ENCODE data around the gene CNTN5. TPM values are rescaled to one million over a fixed set of nuclear protein-coding genes. Genes with fewer than 3 reads are reported as not detected.

Gene CNTN5
- polyA plus RNA-seq, 1 of the 3 experiments (the other 2 are of a cell fraction) = not detected

GRCh38 chr11:99565333-99565732 lies 544.6 kb downstream of the CNTN5 start (continued):
- TF ChIP-seq SIN3A (IDR thresholded peaks at IDR 0.05; ENCODE audit: borderline replicate concordance, low read depth, low read length) (no peak), RFX5 (IDR thresholded peaks at IDR 0.05; ENCODE audit: low read length) (no peak), FOSL2 (IDR thresholded peaks at IDR 0.05; ENCODE audit: borderline replicate concordance, low read depth) (no peak), NFIC (IDR thresholded peaks at IDR 0.05; ENCODE audit: borderline replicate concordance) (no peak), USF1 (IDR thresholded peaks at IDR 0.05; ENCODE audit: borderline replicate concordance, low read depth) (no peak), FOXJ3 (CRISPR knock-in tag; IDR thresholded peaks at IDR 0.05) (no peak)

GRCh38 chr11:99567334-99567956 lies 546.7 kb downstream of the CNTN5 start:
- no peak overlapping the region for H3K27ac ChIP-seq (ENCODE audit: low read depth in 2 of 2, low read length in 1 of 2)
- H3K9me3 ChIP-seq = no peaks in the 10 kb centered on the region
- H3K36me3 ChIP-seq (replicated peaks in 1 of 2; ENCODE audit: control insufficient read depth in 1 of 2, insufficient read depth in 2 of 2, low read length in 1 of 2) = no peaks in the 10 kb centered on the region
- no peak for DNase-seq
- no peak overlapping the region for H3K4me2 ChIP-seq
- H3K4me3 ChIP-seq (ENCODE audit: low read depth in 2 of 2, low read length in 1 of 2) = no peak overlapping the region
- no peaks in the 10 kb centered on the region for H3F3A ChIP-seq (replicated peaks; ENCODE audit: insufficient read depth)
- H4K20me1 ChIP-seq (ENCODE audit: insufficient read depth) = no peaks in the 10 kb centered on the region
- POLR2A ChIA-PET = no interaction called here
- no peak overlapping the region for H3K9ac ChIP-seq
- H3K27me3 ChIP-seq (ENCODE audit: insufficient read depth) = no peaks in the 10 kb centered on the region
- H2AFZ ChIP-seq (ENCODE audit: low read depth) = no peak overlapping the region
- 9% methylated on average over 4 of the region's 4 CpGs for WGBS (ENCODE audit: low lambda C conversion rate)
- H3K4me1 ChIP-seq (ENCODE audit: control insufficient read depth in 1 of 2, insufficient read depth in 2 of 2, low read depth in 1 of 2, low read length in 1 of 2) = no peaks in the 10 kb centered on the region
- no peaks in the 10 kb centered on the region for H3K79me2 ChIP-seq (ENCODE audit: insufficient read depth)
- CTCF ChIA-PET = no interaction called here
- TF ChIP-seq EZH2phosphoT487 (IDR thresholded peaks at IDR 0.05; ENCODE audit: borderline replicate concordance, low read depth) = no peak
- TF ChIP-seq FOXJ3 (CRISPR knock-in tag; IDR thresholded peaks at IDR 0.05) = no peak
- TF ChIP-seq POLR2AphosphoS5 (IDR thresholded peaks at IDR 0.05; ENCODE audit: low read depth, low read length) = no peak
- no peak for TF ChIP-seq MEF2A (IDR thresholded peaks at IDR 0.05; ENCODE audit: borderline replicate concordance, low read depth)
- no peak for TF ChIP-seq FOSL2 (IDR thresholded peaks at IDR 0.05; ENCODE audit: borderline replicate concordance, low read depth)
- no peak for TF ChIP-seq SIN3A (IDR thresholded peaks at IDR 0.05; ENCODE audit: borderline replicate concordance, low read depth, low read length)
- TF ChIP-seq FOXM1 (IDR thresholded peaks at IDR 0.05; ENCODE audit: low read depth) = no peak
- TF ChIP-seq RFX5 (IDR thresholded peaks at IDR 0.05; ENCODE audit: low read length) = no peak
- no peak for TF ChIP-seq YY1 (IDR thresholded peaks at IDR 0.05; ENCODE audit: low read depth)
- no peak for TF ChIP-seq CTCF (IDR thresholded peaks at IDR 0.05)
- TF ChIP-seq RCOR1 (IDR thresholded peaks at IDR 0.05; ENCODE audit: low read length) = no peak
- no peak for TF ChIP-seq PBX3 (IDR thresholded peaks at IDR 0.05)
- TF ChIP-seq REST (IDR thresholded peaks at IDR 0.05; ENCODE audit: low read depth, low read length) = no peak
- no peak for TF ChIP-seq USF2 (IDR thresholded peaks at IDR 0.05; ENCODE audit: borderline replicate concordance, low read depth, low read length)
- TF ChIP-seq TAF1 (IDR thresholded peaks at IDR 0.05; ENCODE audit: borderline replicate concordance, low read depth, low read length) = no peak
- TF ChIP-seq ELF1 (IDR thresholded peaks at IDR 0.05) = no peak
- no peaks in the 10 kb centered on the region for H3K9me2 ChIP-seq

All from SK-N-SH (cell line).